ENCODE data around the gene GYS2. TPM values are rescaled to one million over a fixed set of nuclear protein-coding genes. Genes with fewer than 3 reads are reported as not detected.

GYS2 gene
- total and polyA plus RNA-seq, 8 donors: 0.33 TPM; not detected in 7

- no peaks in the 10 kb centered on the region for H3K27me3 ChIP-seq
- H3K27ac ChIP-seq: no peak overlapping the region
- H3K36me3 ChIP-seq: no peaks in the 10 kb centered on the region
- TF ChIP-seq POLR2AphosphoS5 (IDR thresholded peaks at IDR 0.05) (no peak), CTCF (IDR thresholded peaks at IDR 0.05) (no peak), POLR2A (IDR thresholded peaks at IDR 0.05) (no peak), EP300 (IDR thresholded peaks at IDR 0.05) (no peak)
- H3K4me1 ChIP-seq: peaks cover 0 to 21% (median 6%) of the 10 kb centered on the region in 4 donors
- intact Hi-C loops (cut with DNase I; ENCODE audit: low total_unique reads): loop anchor here (5.0 kb wide), 1 partner anchor 63 kb away; no protein-coding TSS in a partner anchor
- no peak overlapping the region for H3K4me3 ChIP-seq
- DNase-seq: no peak
- H3K9me3 ChIP-seq: no peaks in the 10 kb centered on the region
- WGBS, 5 donors: 80 to 97% (median 94%) methylated on average over 2 of the region's 2 CpGs
Observed at GRCh38 chr12:21614506-21614905, 9.9 kb upstream of the GYS2 start.

GRCh38 chr12:21613931-21614330 is 9.3 kb upstream of the GYS2 start:
- DNase-seq: no peak
- WGBS, 5 donors: 26 to 43% (median 32%) methylated on average over 2 of the region's 2 CpGs
- H3K27me3 ChIP-seq: no peaks in the 10 kb centered on the region
- intact Hi-C loops (cut with DNase I; ENCODE audit: low total_unique reads): loop anchor here (5.0 kb wide), 1 partner anchor 63 kb away; no protein-coding TSS in a partner anchor
- H3K27ac ChIP-seq: no peak overlapping the region
- H3K4me3 ChIP-seq: no peak overlapping the region
- no peak for TF ChIP-seq CTCF (IDR thresholded peaks at IDR 0.05)
- TF ChIP-seq EP300 (IDR thresholded peaks at IDR 0.05): no peak
- no peak for TF ChIP-seq POLR2AphosphoS5 (IDR thresholded peaks at IDR 0.05)
- no peak for TF ChIP-seq POLR2A (IDR thresholded peaks at IDR 0.05)
- H3K9me3 ChIP-seq: no peaks in the 10 kb centered on the region
- peaks cover 0 to 21% (median 6%) of the 10 kb centered on the region in 4 donors for H3K4me1 ChIP-seq
- H3K36me3 ChIP-seq: no peaks in the 10 kb centered on the region

- Histone ChIP-seq H3K27me3 (no peaks in the 10 kb centered on the region), H3K9me3 (no peaks in the 10 kb centered on the region), H3K4me1 (peaks cover 0 to 6% (median 0%) of the 10 kb centered on the region in 4 donors), H3K4me3 (no peak overlapping the region), H3K27ac (no peak overlapping the region), H3K36me3 (no peaks in the 10 kb centered on the region)
- TF ChIP-seq POLR2AphosphoS5 (IDR thresholded peaks at IDR 0.05) (no peak), CTCF (IDR thresholded peaks at IDR 0.05) (no peak), POLR2A (IDR thresholded peaks at IDR 0.05) (no peak), EP300 (IDR thresholded peaks at IDR 0.05) (no peak)
- intact Hi-C loops (cut with DNase I; ENCODE audit: low total_unique reads): no loop called here
- DNase-seq: no peak
Observed at GRCh38 chr12:21608196-21608595, 3.5 kb upstream of the GYS2 start.

GRCh38 chr12:21607701-21608100 is 3.1 kb upstream of the GYS2 start:
- TF ChIP-seq CTCF (IDR thresholded peaks at IDR 0.05) (peak in 4 of 7 experiments; percentile 14 to 52 (median 24)), POLR2AphosphoS5 (IDR thresholded peaks at IDR 0.05) (no peak)
- H3K9me3 ChIP-seq: no peaks in the 10 kb centered on the region
- no peak overlapping the region for H3K27ac ChIP-seq
- peaks cover 0 to 6% (median 0%) of the 10 kb centered on the region in 4 donors for H3K4me1 ChIP-seq
- H3K4me3 ChIP-seq: no peak overlapping the region
- intact Hi-C loops (cut with DNase I; ENCODE audit: low total_unique reads): no loop called here
- WGBS, 5 donors: 32 to 74% (median 50%) methylated on average over 2 of the region's 2 CpGs
- no peaks in the 10 kb centered on the region for H3K27me3 ChIP-seq
- H3K36me3 ChIP-seq: no peaks in the 10 kb centered on the region
- peak in 1 of 2 donors; percentile 53 for DNase-seq
